ENCODE results near the gene NIN.

Gene NIN

GRCh38 chr14:50792634-50793068 lies 38.3 kb downstream of the NIN start:
- no peak for DNase-seq (ENCODE audit: low spot score)

DNA sequence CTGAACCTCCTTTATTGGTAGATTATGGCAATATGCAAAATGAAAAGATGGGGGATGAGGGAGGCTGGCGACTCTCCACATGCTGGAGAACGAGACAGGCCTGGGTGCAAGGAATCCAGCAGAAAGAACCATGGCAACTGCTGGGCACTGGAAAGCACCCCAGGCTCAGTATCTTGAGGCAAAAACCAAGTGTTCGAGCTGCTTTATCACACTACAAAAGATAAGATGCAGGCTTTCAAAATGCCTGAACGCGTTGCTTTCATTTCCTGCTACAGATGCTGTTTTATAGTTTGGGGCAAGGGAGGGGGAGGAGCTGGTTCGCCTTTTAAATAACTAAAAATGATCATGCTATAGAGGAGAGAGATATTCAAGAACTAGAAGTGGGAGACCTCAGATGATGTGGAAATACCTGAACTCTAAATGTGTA lies 38.9 kb downstream of the NIN start:
- no peak for DNase-seq (ENCODE audit: low spot score)

GRCh38 chr14:50791201-50791600 lies 39.8 kb downstream of the NIN start:
- DNase-seq (ENCODE audit: low spot score), result no peak

DNA sequence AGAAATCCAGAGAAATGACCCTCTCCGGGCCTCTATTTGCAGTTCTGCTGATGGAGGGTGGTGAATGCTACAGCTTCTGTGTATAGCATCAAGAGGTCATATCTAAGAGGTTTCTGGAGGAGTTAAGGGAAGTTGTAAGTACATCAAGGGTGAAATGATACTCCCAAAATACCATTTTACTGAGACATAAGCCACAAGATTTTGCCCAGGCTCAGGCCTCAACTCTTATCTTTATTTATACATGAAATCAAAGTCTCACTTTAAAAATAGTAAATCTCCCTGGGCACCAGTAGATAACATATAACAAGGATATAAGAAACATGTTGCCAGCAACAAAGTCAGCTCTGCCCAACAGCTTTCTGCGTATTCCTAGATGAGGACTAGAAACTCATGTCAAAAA lies 40.4 kb downstream of the NIN start:
- DNase-seq (ENCODE audit: low spot score), result no peak

GRCh38 chr14:50786751-50787464 lies 44.1 kb downstream of the NIN start:
- DNase-seq (ENCODE audit: low spot score), result no peak

- DNase-seq (ENCODE audit: low spot score), result no peak
These were observed 45.4 kb downstream of the NIN start for GRCh38 chr14:50785457-50786063.

DNA sequence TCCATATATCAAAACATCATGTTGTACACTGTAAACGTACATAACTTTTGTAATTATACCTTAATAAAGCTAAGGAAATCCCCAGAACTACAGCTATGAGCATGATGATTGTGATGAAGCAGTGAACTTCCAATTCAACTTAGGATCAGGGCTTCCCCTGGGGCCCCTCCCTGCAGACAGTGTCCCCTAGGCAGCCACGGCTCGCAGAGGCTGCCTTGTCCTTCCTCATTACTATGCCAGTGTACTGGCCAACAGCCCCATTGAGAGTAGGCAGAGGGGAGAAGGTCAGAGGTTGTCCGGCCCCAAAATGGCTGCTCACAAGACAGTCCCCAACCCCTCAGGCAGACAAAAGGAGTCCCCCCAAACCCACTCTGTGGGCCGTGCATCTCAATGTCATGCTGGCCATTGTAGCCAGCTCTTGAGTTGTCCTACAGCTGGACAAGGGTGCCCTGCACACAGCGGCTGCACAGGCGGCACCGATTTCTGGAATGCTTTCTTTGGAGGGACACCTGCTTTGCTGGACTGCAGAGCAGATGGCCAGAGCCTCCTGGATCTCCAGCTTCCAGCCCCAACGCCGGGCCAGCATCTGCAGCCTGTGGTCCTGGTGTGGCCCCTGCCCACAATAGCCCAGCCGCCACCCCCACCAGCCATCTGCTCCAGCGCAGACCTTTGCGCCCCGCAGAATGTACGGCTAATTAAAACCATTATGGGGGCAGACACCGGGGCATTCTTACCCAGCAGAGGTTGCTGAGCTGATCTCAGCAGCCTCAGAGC lies 46.1 kb downstream of the NIN start:
- no peak for DNase-seq (ENCODE audit: low spot score)

GRCh38 chr14:50783563-50783962 lies 47.4 kb downstream of the NIN start:
- no peak for DNase-seq (ENCODE audit: low spot score)

GRCh38 chr14:50780393-50780792 lies 50.6 kb downstream of the NIN start:
- DNase-seq (ENCODE audit: low spot score), result no peak

DNA sequence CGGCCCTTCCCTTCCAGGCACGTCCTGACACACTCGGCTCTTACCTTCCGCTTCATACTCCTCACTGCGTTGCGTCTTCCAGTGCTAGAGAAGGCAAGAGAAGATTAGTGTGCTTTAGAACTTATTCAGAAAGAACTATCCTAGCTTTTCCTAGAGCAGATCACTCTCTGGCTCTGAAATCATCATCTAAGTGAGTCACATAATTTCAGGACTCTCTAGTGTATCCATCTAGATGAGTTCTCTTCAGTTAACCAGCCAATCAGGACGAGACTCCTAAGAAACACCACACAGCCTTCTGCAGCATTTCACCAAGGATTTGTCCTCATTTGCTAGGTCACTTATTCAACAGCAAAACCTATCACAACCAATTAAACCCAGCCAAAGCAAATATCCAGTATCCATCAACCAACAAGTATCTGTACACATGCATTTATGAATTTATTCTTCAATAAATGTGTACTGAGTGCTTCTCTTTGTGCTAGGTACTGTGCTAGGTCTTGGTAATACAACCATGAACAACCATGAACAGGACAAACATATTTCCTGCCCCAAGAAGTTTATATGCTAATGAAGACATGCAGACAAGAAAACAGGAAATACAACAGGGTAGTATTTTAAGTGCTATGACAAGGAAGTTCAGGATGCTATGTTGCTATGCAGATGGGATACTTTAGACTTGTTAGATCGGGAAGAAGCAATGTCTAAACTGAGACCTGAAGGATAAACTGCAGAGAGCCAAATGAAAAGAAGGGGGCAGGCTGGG lies 52.1 kb downstream of the NIN start:
- no peak for DNase-seq (ENCODE audit: low spot score)

- no peak for DNase-seq (ENCODE audit: low spot score)
These were observed 54.4 kb downstream of the NIN start for GRCh38 chr14:50776522-50776921.

DNA sequence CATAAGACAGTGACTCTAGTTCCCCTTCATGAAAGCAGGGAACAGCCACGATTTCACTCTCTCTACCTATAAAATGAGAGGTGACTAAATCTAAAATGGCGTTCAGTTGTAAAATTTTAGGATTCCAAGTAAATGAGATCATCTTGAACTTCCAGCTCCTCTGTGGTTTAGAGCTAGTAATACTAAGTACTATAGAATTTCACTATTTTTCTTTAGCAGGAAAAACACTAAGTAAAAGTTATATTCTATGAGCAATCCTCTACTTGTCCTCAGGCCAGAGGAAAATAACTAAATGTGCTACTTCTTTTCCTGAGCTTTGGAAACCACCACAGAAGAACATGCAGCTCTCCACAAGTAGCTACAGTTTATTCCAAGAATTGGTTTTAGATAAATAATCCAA lies 55.6 kb downstream of the NIN start:
- peak; percentile 42 for DNase-seq (ENCODE audit: low spot score)

DNA sequence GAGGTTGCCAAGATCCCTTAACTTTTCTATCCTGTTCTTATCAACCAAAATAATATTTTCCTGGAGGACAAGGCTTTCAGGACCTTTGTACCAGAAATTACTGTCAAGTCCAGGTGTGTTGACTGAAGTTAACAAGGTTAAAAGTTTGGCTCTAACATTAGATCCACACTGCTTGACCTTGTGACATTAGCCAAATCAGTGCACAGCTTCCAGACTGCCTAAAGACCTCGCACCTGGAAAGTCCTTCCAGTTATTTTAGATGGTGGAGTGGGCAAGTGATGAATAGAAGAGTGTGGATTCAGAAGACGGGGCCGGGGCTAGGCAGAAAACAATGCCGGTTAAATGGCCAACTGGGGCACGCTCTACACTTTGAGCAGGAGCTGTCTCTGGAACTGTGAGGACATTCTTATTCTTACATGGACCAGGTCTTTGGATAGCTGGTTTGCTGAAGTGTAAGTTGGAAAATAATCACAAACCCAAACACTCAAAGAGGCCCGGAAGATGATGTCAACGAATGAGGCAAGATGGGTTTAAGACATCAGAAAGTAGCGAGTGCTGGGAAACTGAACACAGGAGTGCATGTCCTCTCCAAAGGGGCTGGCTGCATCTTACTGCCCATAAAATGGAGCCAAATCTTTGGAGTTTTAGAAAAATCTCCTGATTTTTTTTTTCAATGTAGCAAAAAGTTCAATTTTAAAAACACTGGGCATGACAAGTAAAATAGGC lies 56.3 kb downstream of the NIN start:
- DNase-seq (ENCODE audit: low spot score), result no peak

- peak; percentile 79 for DNase-seq (ENCODE audit: low spot score)
These were observed 57.1 kb downstream of the NIN start for GRCh38 chr14:50773632-50774541.

DNA sequence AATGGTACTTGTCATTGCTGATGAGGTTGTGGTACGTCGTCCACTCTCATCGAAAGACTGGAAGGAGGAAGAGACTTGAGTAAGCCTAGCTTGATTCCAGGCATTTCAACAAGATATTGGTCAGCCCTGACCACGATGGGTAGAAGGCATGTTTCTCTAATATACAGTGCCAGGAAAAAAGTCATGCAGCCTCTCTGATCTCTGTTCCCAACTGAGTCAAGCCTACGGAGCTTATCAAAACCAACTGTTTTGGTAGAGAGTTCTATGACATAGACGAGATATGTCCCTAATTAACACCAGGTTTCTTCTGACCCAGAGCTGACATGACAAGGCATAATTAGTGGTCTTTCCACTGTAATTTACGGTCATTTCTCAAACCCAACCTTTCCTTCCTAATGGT lies 58.5 kb downstream of the NIN start:
- no peak for DNase-seq (ENCODE audit: low spot score)

DNA sequence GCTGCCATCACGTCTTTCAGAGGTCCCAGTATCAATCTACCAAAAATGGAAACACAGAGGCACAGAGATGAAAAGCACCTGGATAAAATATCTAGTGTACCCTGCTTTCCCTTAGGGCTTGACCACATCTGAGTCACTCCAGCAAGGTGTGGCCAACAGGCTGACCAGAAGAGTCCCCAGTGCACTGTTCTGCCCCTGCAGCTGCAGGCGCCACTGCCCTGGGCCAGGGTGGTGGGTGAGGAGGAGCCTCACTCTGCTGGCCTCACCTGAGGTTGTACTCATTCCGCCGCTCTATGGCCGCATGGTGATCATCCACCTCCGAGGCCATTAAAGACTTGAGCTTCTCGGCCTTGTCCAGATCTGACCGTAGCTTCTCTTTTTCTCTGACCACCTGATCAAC lies 60.4 kb downstream of the NIN start:
- DNase-seq (ENCODE audit: low spot score), result no peak

- DNase-seq (ENCODE audit: low spot score), result no peak
These were observed 61.0 kb downstream of the NIN start for GRCh38 chr14:50769863-50770500.

- DNase-seq (ENCODE audit: low spot score), result no peak
These were observed 62.3 kb downstream of the NIN start for GRCh38 chr14:50768680-50769079.

DNA sequence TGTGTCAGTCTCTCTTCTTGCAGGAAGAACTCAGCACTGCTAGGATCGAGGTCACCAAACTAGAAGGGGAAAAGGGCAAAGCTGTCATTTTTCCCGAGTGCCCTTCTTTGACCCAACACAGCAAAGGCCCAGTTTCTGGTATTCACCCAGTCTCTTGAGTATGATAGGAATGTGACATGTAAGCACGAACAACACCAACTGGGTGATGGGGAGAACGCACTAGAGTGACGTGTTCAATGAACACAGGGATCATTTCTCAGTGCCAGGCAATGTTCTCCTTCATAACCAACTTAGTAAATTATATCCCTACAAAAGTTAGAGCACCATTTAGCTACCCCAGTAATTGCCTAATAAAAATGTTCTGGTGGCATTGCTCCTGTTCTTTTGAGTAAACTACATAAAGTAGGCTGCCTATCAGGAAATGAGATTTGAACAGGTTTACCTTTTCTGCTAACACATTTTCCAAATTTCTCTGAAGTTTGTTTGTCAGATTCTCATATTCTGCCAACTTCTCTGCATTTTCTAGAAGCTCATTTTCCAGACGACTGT lies 64.5 kb downstream of the NIN start:
- no peak for DNase-seq (ENCODE audit: low spot score)

Data from COLO829 (cell line).